Left lobe of liver (tissue), 2 donors: ENCODE data around the gene CPSF2. TPM values are rescaled to one million over a fixed set of nuclear protein-coding genes. Genes with fewer than 3 reads are reported as not detected.
"Not testable (repeated sequence)": the region's sequence is repeated elsewhere in the genome, so short reads cannot be mapped to it uniquely, and the experiment has no call there.

Source experiments
- ATAC-seq: fragments of 200-7000 bp; cut with Tn5 transposase; one replicate; pipeline ENCODE4 v1.9.1; 2020; ENCODE audit warnings: mild to moderate bottlenecking, moderate library complexity
- DNase-seq: peaks from one replicate; pipeline ENCODE4 v3.0.0-alpha.2; 2020; ENCODE audit warnings: low spot score
- total RNA-seq: library from RNA; stranded (reverse); gene quantifications from one replicate; pipeline ENCODE4 v1.2.1, GENCODE V29; 2021
- donor health status: DM: no; HTN: no; CAD: no; lungs with moderate emphysema.
- donor health status: DM: no; HTN: yes; CAD: no.

The CPSF2 gene
- total RNA-seq, 1 donor from 2014 or later: 24.3 TPM

- no peak for DNase-seq
- no peak for ATAC-seq
Measured at GRCh38 chr14:92154283-92154942, 32.6 kb downstream of the CPSF2 start.

- ATAC-seq (no peak), DNase-seq (no peak)
Measured at GRCh38 chr14:92160619-92161018, 38.9 kb downstream of the CPSF2 start.

- ATAC-seq: no peak
- no peak for DNase-seq
Measured at GRCh38 chr14:92161521-92161920, 39.8 kb downstream of the CPSF2 start.

GRCh38 chr14:92164958-92165357, 43.2 kb downstream of the CPSF2 start:
- ATAC-seq: no peak
- no peak for DNase-seq

- DNase-seq: no peak
Measured at GRCh38 chr14:92173668-92174067, 51.9 kb downstream of the CPSF2 start.

GRCh38 chr14:92175811-92176210, 54.0 kb downstream of the CPSF2 start:
- DNase-seq: no peak

More at GRCh38 chr14:92173668-92174067, 51.9 kb downstream of the CPSF2 start:
- no peak for ATAC-seq

GRCh38 chr14:92176476-92176875, 54.7 kb downstream of the CPSF2 start:
- ATAC-seq (no peak), DNase-seq (no peak)

More at GRCh38 chr14:92175811-92176210, 54.0 kb downstream of the CPSF2 start:
- ATAC-seq: no peak

- DNase-seq, ATAC-seq: not testable (repeated sequence)
Measured at GRCh38 chr14:92179178-92179577, 57.4 kb downstream of the CPSF2 start.

GRCh38 chr14:92185559-92185958, 63.8 kb downstream of the CPSF2 start:
- DNase-seq (no peak), ATAC-seq (no peak)

- not testable (repeated sequence) for DNase-seq, ATAC-seq
Measured at GRCh38 chr14:92187616-92188015, 65.8 kb downstream of the CPSF2 start.

GRCh38 chr14:92190768-92191167, 69.0 kb downstream of the CPSF2 start:
- ATAC-seq: no peak
- DNase-seq: no peak

GRCh38 chr14:92198804-92199203, 77.0 kb downstream of the CPSF2 start:
- ATAC-seq: no peak
- DNase-seq: no peak

GRCh38 chr14:92199763-92200162, 78.0 kb downstream of the CPSF2 start:
- ATAC-seq (no peak), DNase-seq (no peak)

GRCh38 chr14:92203116-92203515, 81.3 kb downstream of the CPSF2 start:
- DNase-seq (no peak), ATAC-seq (no peak)

- no peak for DNase-seq
- ATAC-seq: no peak
Measured at GRCh38 chr14:92204792-92205191, 83.0 kb downstream of the CPSF2 start.

GRCh38 chr14:92207012-92207927, 85.5 kb downstream of the CPSF2 start:
- DNase-seq (no peak), ATAC-seq (no peak)

GRCh38 chr14:92207928-92208265, 86.1 kb downstream of the CPSF2 start:
- ATAC-seq: no peak
- DNase-seq: no peak

- DNase-seq (no peak), ATAC-seq (no peak)
Measured at GRCh38 chr14:92209141-92209540, 87.4 kb downstream of the CPSF2 start.

- not testable (repeated sequence) for DNase-seq, ATAC-seq
Measured at GRCh38 chr14:92213125-92213524, 91.4 kb downstream of the CPSF2 start.

- no peak for ATAC-seq
- no peak for DNase-seq
Measured at GRCh38 chr14:92215579-92215978, 93.8 kb downstream of the CPSF2 start.

GRCh38 chr14:92217936-92218335, 96.2 kb downstream of the CPSF2 start:
- ATAC-seq (no peak), DNase-seq (no peak)
